Mesothelial cell of epicardium (in vitro differentiated cells): ENCODE measurements around the gene CSRNP2. TPM values are rescaled to one million over a fixed set of nuclear protein-coding genes. Genes with fewer than 3 reads are reported as not detected.

Experiments
- DNase-seq, 2 experiments: peaks; one replicate each; pipeline ENCODE4 v3.0.0; 2021; ENCODE audit warnings: low spot score in 2 of 2; ENCODE audit not compliant: unreplicated experiment in 2 of 2
- H3K27ac Mint-ChIP-seq: 2 replicates; pipeline ENCODE4 v1.8.0; 2021; ENCODE audit warnings: mixed read lengths
- H3K27me3 Mint-ChIP-seq: 2 replicates; pipeline ENCODE4 v1.8.0; 2021; ENCODE audit warnings: low read depth, mixed read lengths
- H3K36me3 Mint-ChIP-seq: 2 replicates; pipeline ENCODE4 v1.8.0; 2021; ENCODE audit warnings: mixed read lengths
- H3K4me1 Mint-ChIP-seq: 2 replicates; pipeline ENCODE4 v1.8.0; 2021; ENCODE audit warnings: mixed read lengths
- H3K4me3 Mint-ChIP-seq: 2 replicates; pipeline ENCODE4 v1.8.0; 2021; ENCODE audit warnings: mild to moderate bottlenecking, moderate library complexity, mixed read lengths
- H3K9me3 Mint-ChIP-seq: 2 replicates; pipeline ENCODE4 v1.8.0; 2021; ENCODE audit warnings: mixed read lengths
- CTCF ChIP-seq: fragments of 200-600 bp; sonication (generic); IDR thresholded peaks from one replicate; pipeline ENCODE4 v1.5.0; 2021; ENCODE audit warnings: antibody characterized with exemption; ENCODE audit not compliant: unreplicated experiment
- total RNA-seq: library from RNA; stranded (reverse); gene quantifications from 3 replicates; pipeline ENCODE4 v1.2.1, GENCODE V29; 2021

CSRNP2 gene
- total RNA-seq, 1 donor from 2014 or later, result 50.5 TPM

- Mint-ChIP-seq H3K27me3 (no peaks in the 10 kb centered on the region), H3K36me3 (peaks cover 6% of the 10 kb centered on the region), H3K27ac (peak overlapping the region; percentile 76), H3K9me3 (no peaks in the 10 kb centered on the region), H3K4me3 (no peak overlapping the region), H3K4me1 (peaks cover 22% of the 10 kb centered on the region)
- no peak for DNase-seq
- TF ChIP-seq CTCF, result no peak
Observed at GRCh38 chr12:51012570-51013236, 70.7 kb downstream of the CSRNP2 start.

- H3K36me3 Mint-ChIP-seq, result peaks cover 10% of the 10 kb centered on the region
- H3K4me1 Mint-ChIP-seq, result peaks cover 21% of the 10 kb centered on the region
- TF ChIP-seq CTCF, result no peak
- DNase-seq, result no peak
- no peaks in the 10 kb centered on the region for H3K9me3 Mint-ChIP-seq
- no peak overlapping the region for H3K4me3 Mint-ChIP-seq
- H3K27ac Mint-ChIP-seq, result peak overlapping the region; percentile 44
- H3K27me3 Mint-ChIP-seq, result no peaks in the 10 kb centered on the region
Observed at GRCh38 chr12:51011955-51012354, 71.4 kb downstream of the CSRNP2 start.

Other genes starting within 250 kb of the CSRNP2 start
- 0.24 to 0.27 TPM in 2 of 3 replicates, not detected in the other for gene TMPRSS12, start 240.7 kb downstream of the CSRNP2 start, total RNA-seq
- gene HIGD1C, start 131.1 kb downstream of the CSRNP2 start, total RNA-seq, result not detected in 3 replicates
- 112 to 123 TPM (median 117 TPM) in 3 replicates for gene SLC11A2, start 57.2 kb downstream of the CSRNP2 start, total RNA-seq
- gene LETMD1, start 35.3 kb downstream of the CSRNP2 start, total RNA-seq, result 71.8 to 77.0 TPM (median 74.4 TPM) in 3 replicates
- 43.3 to 45.6 TPM (median 44.9 TPM) in 3 replicates for gene TFCP2, start 89.5 kb upstream of the CSRNP2 start, total RNA-seq
- gene POU6F1, start 134.5 kb upstream of the CSRNP2 start, total RNA-seq, result 11.3 to 12.8 TPM (median 11.6 TPM) in 3 replicates
- 101 to 107 TPM (median 105 TPM) in 3 replicates for gene DAZAP2, start 155.2 kb upstream of the CSRNP2 start, total RNA-seq
- 21.5 to 23.0 TPM (median 22.2 TPM) in 3 replicates for gene SMAGP, start 186.8 kb upstream of the CSRNP2 start, total RNA-seq
- 0.18 TPM in 1 of 3 replicates, not detected in the others for gene BIN2, start 240.6 kb upstream of the CSRNP2 start, total RNA-seq